IPS DF 6.9 (cell line): ENCODE results near the gene CTNNA2.

Source experiments
- DNase-seq: peaks from one replicate; pipeline ENCODE4 v3.0.0-alpha.2; 2013; ENCODE audit warnings: low read depth, low spot score
- H3K27ac ChIP-seq: one replicate; pipeline ENCODE4 v1.5.1; 2013; ENCODE audit warnings: low read length, control low read depth
- H3K27me3 ChIP-seq: 2 replicates; pipeline ENCODE4 v1.6.1; 2013; ENCODE audit warnings: mild to moderate bottlenecking, low read length; ENCODE audit not compliant: control insufficient read depth, insufficient read depth
- H3K36me3 ChIP-seq: 2 replicates; pipeline ENCODE4 v1.6.1; 2013; ENCODE audit warnings: low read length; ENCODE audit not compliant: control insufficient read depth, insufficient read depth
- H3K4me1 ChIP-seq: 2 replicates; pipeline ENCODE4 v1.6.1; 2013; ENCODE audit warnings: low read length; ENCODE audit not compliant: control insufficient read depth, insufficient read depth
- H3K4me3 ChIP-seq: 2 replicates; pipeline ENCODE4 v1.5.1; 2013; ENCODE audit warnings: mild to moderate bottlenecking, low read length
- H3K9me3 ChIP-seq: 2 replicates; pipeline ENCODE4 v1.6.1; 2013; ENCODE audit warnings: low read length, inconsistent platforms; ENCODE audit not compliant: control insufficient read depth, insufficient read depth
- WGBS: extraction: QIAGEN DNeasy Blood & Tissue Kit; methylation state at CpG from one replicate; pipeline ENCODE4 v1.1.7; 2013; ENCODE audit warnings: mixed read lengths, missing lambda C conversion rate; ENCODE audit not compliant: insufficient read length, insufficient coverage; 5-methylcytosine and 5-hydroxymethylcytosine counted together

CTNNA2 gene

GRCh38 chr2:80242355-80242910 lies 729.6 kb downstream of the CTNNA2 start:
- H3K4me3 ChIP-seq = no peak overlapping the region
- WGBS = no CpG with 5 or more reads among the region's 3 CpGs
- no peaks in the 10 kb centered on the region for H3K9me3 ChIP-seq
- H3K4me1 ChIP-seq = no peaks in the 10 kb centered on the region
- no peaks in the 10 kb centered on the region for H3K27me3 ChIP-seq
- DNase-seq = no peak
- no peak overlapping the region for H3K27ac ChIP-seq
- no peaks in the 10 kb centered on the region for H3K36me3 ChIP-seq

GRCh38 chr2:80244905-80245584 lies 732.2 kb downstream of the CTNNA2 start:
- no peaks in the 10 kb centered on the region for H3K9me3 ChIP-seq
- no CpG with 5 or more reads among the region's 8 CpGs for WGBS
- no peak overlapping the region for H3K4me3 ChIP-seq
- no peaks in the 10 kb centered on the region for H3K4me1 ChIP-seq
- H3K36me3 ChIP-seq = no peaks in the 10 kb centered on the region
- H3K27ac ChIP-seq = no peak overlapping the region
- DNase-seq = no peak
- no peaks in the 10 kb centered on the region for H3K27me3 ChIP-seq

GRCh38 chr2:80246534-80246933 lies 733.7 kb downstream of the CTNNA2 start:
- Histone ChIP-seq H3K4me3 (no peak overlapping the region), H3K9me3 (no peaks in the 10 kb centered on the region), H3K27ac (no peak overlapping the region), H3K4me1 (no peaks in the 10 kb centered on the region), H3K36me3 (no peaks in the 10 kb centered on the region), H3K27me3 (no peaks in the 10 kb centered on the region)
- WGBS = no CpG with 5 or more reads among the region's 1 CpG
- DNase-seq = no peak

GRCh38 chr2:80247339-80247738 lies 734.5 kb downstream of the CTNNA2 start:
- Histone ChIP-seq H3K4me3 (no peak overlapping the region), H3K36me3 (no peaks in the 10 kb centered on the region), H3K4me1 (no peaks in the 10 kb centered on the region), H3K27me3 (no peaks in the 10 kb centered on the region), H3K27ac (no peak overlapping the region), H3K9me3 (no peaks in the 10 kb centered on the region)
- no CpG with 5 or more reads among the region's 3 CpGs for WGBS
- DNase-seq = no peak

GRCh38 chr2:80248146-80248545 lies 735.3 kb downstream of the CTNNA2 start:
- WGBS = no CpG with 5 or more reads among the region's 3 CpGs
- H3K4me3 ChIP-seq = no peak overlapping the region
- no peak overlapping the region for H3K27ac ChIP-seq
- no peak for DNase-seq
- H3K27me3 ChIP-seq = no peaks in the 10 kb centered on the region
- no peaks in the 10 kb centered on the region for H3K9me3 ChIP-seq
- no peaks in the 10 kb centered on the region for H3K36me3 ChIP-seq
- H3K4me1 ChIP-seq = no peaks in the 10 kb centered on the region

GRCh38 chr2:80252294-80252986 lies 739.6 kb downstream of the CTNNA2 start:
- no peaks in the 10 kb centered on the region for H3K9me3 ChIP-seq
- no peak for DNase-seq
- H3K4me1 ChIP-seq = no peaks in the 10 kb centered on the region
- no peaks in the 10 kb centered on the region for H3K36me3 ChIP-seq
- H3K4me3 ChIP-seq = no peak overlapping the region
- WGBS = 100% methylated on average over 1 of the region's 7 CpGs
- no peak overlapping the region for H3K27ac ChIP-seq
- no peaks in the 10 kb centered on the region for H3K27me3 ChIP-seq

- WGBS = no CpG with 5 or more reads among the region's 9 CpGs
- DNase-seq = no peak
- no peak overlapping the region for H3K4me3 ChIP-seq
Observed at GRCh38 chr2:80255918-80256781, 743.3 kb downstream of the CTNNA2 start.

GRCh38 chr2:80256782-80257167 lies 743.9 kb downstream of the CTNNA2 start:
- no peaks in the 10 kb centered on the region for H3K36me3 ChIP-seq
- H3K4me3 ChIP-seq = no peak overlapping the region
- no peak for DNase-seq
- no peaks in the 10 kb centered on the region for H3K9me3 ChIP-seq
- no peaks in the 10 kb centered on the region for H3K4me1 ChIP-seq
- no peak overlapping the region for H3K27ac ChIP-seq
- WGBS = no CpG with 5 or more reads among the region's 3 CpGs
- H3K27me3 ChIP-seq = no peaks in the 10 kb centered on the region

More at GRCh38 chr2:80255918-80256781, 743.3 kb downstream of the CTNNA2 start:
- Histone ChIP-seq H3K9me3 (no peaks in the 10 kb centered on the region), H3K4me1 (no peaks in the 10 kb centered on the region), H3K36me3 (no peaks in the 10 kb centered on the region), H3K27ac (no peak overlapping the region), H3K27me3 (no peaks in the 10 kb centered on the region)

GRCh38 chr2:80257450-80257849 lies 744.6 kb downstream of the CTNNA2 start:
- no peak for DNase-seq
- no CpG with 5 or more reads among the region's 4 CpGs for WGBS

GRCh38 chr2:80258341-80258740 lies 745.5 kb downstream of the CTNNA2 start:
- Histone ChIP-seq H3K4me1 (no peaks in the 10 kb centered on the region), H3K4me3 (no peak overlapping the region), H3K27ac (no peak overlapping the region), H3K9me3 (no peaks in the 10 kb centered on the region), H3K27me3 (no peaks in the 10 kb centered on the region), H3K36me3 (no peaks in the 10 kb centered on the region)
- DNase-seq = no peak
- WGBS = no CpG with 5 or more reads among the region's 5 CpGs

More at GRCh38 chr2:80257450-80257849, 744.6 kb downstream of the CTNNA2 start:
- no peaks in the 10 kb centered on the region for H3K9me3 ChIP-seq
- H3K4me1 ChIP-seq = no peaks in the 10 kb centered on the region
- no peak overlapping the region for H3K4me3 ChIP-seq
- H3K27me3 ChIP-seq = no peaks in the 10 kb centered on the region
- no peaks in the 10 kb centered on the region for H3K36me3 ChIP-seq
- no peak overlapping the region for H3K27ac ChIP-seq
